HG03432 (cell line): ENCODE data around the gene MTG1.
A peak's percentile ranks its signal among the peaks of the same experiment; 100 is the strongest.
"Not testable (repeated sequence)": the region's sequence is repeated elsewhere in the genome, so short reads cannot be mapped to it uniquely, and the experiment has no call there.

Experiments
- ATAC-seq: cut with Tn5 transposase; IDR thresholded peaks from one replicate; pipeline ENCODE4 v1.9.1; 2021; ENCODE audit warnings: mild to moderate bottlenecking, moderate library complexity; ENCODE audit not compliant: unreplicated experiment

Gene MTG1

GRCh38 chr10:133377818-133378250 is 16.1 kb upstream of the MTG1 start:
- ATAC-seq, result no peak

GRCh38 chr10:133378251-133379096 is 15.5 kb upstream of the MTG1 start:
- peak; percentile 49 for ATAC-seq

- ATAC-seq, result peak; percentile 64
These were observed 14.7 kb upstream of the MTG1 start, which contains the start of gene PAOX for GRCh38 chr10:133379152-133379800. TSS of gene PAOX (plus strand) at chr10:133379262. CDS start at chr10:133379317, 55 bp downstream.

- ATAC-seq, result no peak
These were observed 13.9 kb upstream of the MTG1 start for GRCh38 chr10:133379801-133380666.

- no peak for ATAC-seq
These were observed 12.9 kb upstream of the MTG1 start for GRCh38 chr10:133381036-133381435.

GRCh38 chr10:133383551-133383950 is 10.4 kb upstream of the MTG1 start:
- no peak for ATAC-seq

GRCh38 chr10:133384071-133384470 is 9.9 kb upstream of the MTG1 start:
- ATAC-seq, result no peak

- ATAC-seq, result no peak
These were observed 8.7 kb upstream of the MTG1 start for GRCh38 chr10:133385214-133385613.

GRCh38 chr10:133386951-133387350 is 7.0 kb upstream of the MTG1 start:
- not testable (repeated sequence) for ATAC-seq

GRCh38 chr10:133388236-133388972 is 5.6 kb upstream of the MTG1 start:
- no peak for ATAC-seq

GRCh38 chr10:133388973-133389818 is 4.8 kb upstream of the MTG1 start:
- peak; percentile 85 for ATAC-seq

GRCh38 chr10:133390597-133391248 is 3.2 kb upstream of the MTG1 start:
- ATAC-seq, result no peak

- ATAC-seq, result no peak
These were observed 2.7 kb upstream of the MTG1 start for GRCh38 chr10:133391249-133391635.

GRCh38 chr10:133391761-133392518 is 2.0 kb upstream of the MTG1 start:
- no peak for ATAC-seq

- ATAC-seq, result no peak
These were observed 425 bp upstream of the MTG1 start for GRCh38 chr10:133393401-133394063.

GRCh38 chr10:133394801-133395221 is 854 bp downstream of the MTG1 start:
- no peak for ATAC-seq

GRCh38 chr10:133396035-133396624 is 2.2 kb downstream of the MTG1 start:
- ATAC-seq, result no peak
